Thyroid gland (tissue), 4 donors: ENCODE data around the gene FAHD2A.

ENCODE experiments used
- POLR2A ChIP-seq, 2 donors: fragments of 450-650 bp; IDR thresholded peaks; one replicate each; pipeline ENCODE4 v1.6.1; 2017; ENCODE audit warnings: antibody characterized with exemption in 2 of 2, mild to moderate bottlenecking in 2 of 2, moderate library complexity in 1 of 2
- TF ChIP-seq, protein P1 (sequence below), 6 experiments: fragments of 200-600 bp in 3 of 6; fragments of 450-650 bp in 3 of 6; sonication (generic) in 3 of 6; IDR thresholded peaks; one replicate each; pipeline ENCODE4 v1.5.1; 2016 to 2019; ENCODE audit warnings: antibody characterized with exemption in 6 of 6, mild to moderate bottlenecking in 2 of 6, inconsistent platforms in 1 of 6, moderate library complexity in 1 of 6

DNA sequence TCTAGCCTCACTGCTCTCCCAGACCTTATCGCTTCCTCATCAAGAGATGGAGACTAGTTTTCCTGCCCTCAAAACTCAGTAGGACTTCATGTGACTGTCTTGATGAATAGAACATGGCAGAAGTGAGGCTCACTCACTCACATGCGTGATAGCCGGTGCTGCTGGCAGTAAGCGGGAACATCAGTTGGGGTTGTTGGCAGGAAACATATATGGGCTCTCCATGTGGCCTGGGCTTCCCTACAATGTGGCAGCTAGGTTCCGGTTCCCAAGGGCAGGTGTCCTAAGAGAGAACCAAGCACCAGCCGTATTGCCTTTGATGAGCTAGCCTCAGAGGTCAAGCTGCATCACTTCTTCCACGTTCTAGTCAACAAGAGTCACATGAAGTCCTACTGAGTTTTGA, 15.2 kb upstream of the FAHD2A start:
- TF ChIP-seq, protein P1, sequence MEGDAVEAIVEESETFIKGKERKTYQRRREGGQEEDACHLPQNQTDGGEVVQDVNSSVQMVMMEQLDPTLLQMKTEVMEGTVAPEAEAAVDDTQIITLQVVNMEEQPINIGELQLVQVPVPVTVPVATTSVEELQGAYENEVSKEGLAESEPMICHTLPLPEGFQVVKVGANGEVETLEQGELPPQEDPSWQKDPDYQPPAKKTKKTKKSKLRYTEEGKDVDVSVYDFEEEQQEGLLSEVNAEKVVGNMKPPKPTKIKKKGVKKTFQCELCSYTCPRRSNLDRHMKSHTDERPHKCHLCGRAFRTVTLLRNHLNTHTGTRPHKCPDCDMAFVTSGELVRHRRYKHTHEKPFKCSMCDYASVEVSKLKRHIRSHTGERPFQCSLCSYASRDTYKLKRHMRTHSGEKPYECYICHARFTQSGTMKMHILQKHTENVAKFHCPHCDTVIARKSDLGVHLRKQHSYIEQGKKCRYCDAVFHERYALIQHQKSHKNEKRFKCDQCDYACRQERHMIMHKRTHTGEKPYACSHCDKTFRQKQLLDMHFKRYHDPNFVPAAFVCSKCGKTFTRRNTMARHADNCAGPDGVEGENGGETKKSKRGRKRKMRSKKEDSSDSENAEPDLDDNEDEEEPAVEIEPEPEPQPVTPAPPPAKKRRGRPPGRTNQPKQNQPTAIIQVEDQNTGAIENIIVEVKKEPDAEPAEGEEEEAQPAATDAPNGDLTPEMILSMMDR (IDR thresholded peaks at IDR 0.05) = no peak
- no peak for TF ChIP-seq POLR2A (IDR thresholded peaks at IDR 0.05)
